ENCODE measurements around the gene LRRC56. TPM values are rescaled to one million over a fixed set of nuclear protein-coding genes. Genes with fewer than 3 reads are reported as not detected.

LRRC56 gene
- total RNA-seq, 2 donors from 2014 or later, result 1.9 to 9.1 TPM

GRCh38 chr11:538431-539051 is 1.2 kb downstream of the LRRC56 start:
- Histone ChIP-seq H3K36me3 (peaks cover 0 to under 1% of the 10 kb centered on the region in 2 donors), H3K9me3 (no peaks in the 10 kb centered on the region), H3K4me3 (no peak overlapping the region), H3K27me3 (replicated peaks; ENCODE audit: insufficient read depth) (no peaks in the 10 kb centered on the region), H3K4me1 (replicated peaks) (peaks cover 21% of the 10 kb centered on the region), H3K27ac (no peak overlapping the region)
- TF ChIP-seq, protein P1, sequence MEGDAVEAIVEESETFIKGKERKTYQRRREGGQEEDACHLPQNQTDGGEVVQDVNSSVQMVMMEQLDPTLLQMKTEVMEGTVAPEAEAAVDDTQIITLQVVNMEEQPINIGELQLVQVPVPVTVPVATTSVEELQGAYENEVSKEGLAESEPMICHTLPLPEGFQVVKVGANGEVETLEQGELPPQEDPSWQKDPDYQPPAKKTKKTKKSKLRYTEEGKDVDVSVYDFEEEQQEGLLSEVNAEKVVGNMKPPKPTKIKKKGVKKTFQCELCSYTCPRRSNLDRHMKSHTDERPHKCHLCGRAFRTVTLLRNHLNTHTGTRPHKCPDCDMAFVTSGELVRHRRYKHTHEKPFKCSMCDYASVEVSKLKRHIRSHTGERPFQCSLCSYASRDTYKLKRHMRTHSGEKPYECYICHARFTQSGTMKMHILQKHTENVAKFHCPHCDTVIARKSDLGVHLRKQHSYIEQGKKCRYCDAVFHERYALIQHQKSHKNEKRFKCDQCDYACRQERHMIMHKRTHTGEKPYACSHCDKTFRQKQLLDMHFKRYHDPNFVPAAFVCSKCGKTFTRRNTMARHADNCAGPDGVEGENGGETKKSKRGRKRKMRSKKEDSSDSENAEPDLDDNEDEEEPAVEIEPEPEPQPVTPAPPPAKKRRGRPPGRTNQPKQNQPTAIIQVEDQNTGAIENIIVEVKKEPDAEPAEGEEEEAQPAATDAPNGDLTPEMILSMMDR (IDR thresholded peaks at IDR 0.05), result no peak
- TF ChIP-seq POLR2A (IDR thresholded peaks at IDR 0.05), result no peak
- no peak for TF ChIP-seq POLR2AphosphoS5 (IDR thresholded peaks at IDR 0.05)
- no peak for DNase-seq (ENCODE audit: low spot score)
- intact Hi-C loops (cut with DNase I), result no loop called here
- 90% methylated on average over 20 of the region's 20 CpGs for WGBS

DNA sequence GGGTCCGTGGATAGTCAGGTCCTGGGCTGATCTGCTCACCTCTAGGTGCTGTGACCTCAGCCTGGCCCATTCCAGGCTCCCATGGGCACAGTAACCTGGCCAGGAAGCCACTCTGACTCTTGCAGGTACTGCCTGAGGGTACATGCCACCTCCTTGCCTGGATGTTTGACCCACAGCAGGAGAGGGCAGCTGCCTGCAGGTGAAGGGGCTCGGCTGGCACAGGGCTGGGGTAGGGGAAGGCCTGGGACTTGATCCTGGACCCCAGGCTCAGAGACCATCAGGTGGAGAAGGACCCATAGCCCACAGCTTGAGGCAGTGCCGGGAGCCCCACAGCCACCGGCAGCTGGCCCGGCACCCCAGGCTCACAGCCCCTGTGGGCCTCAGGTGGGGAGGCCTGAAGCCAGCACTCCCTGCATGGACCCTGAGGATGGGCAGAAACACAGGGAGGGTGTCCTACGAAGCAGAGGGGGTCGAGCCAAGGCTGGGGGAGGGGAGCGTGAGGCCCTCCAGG is 2.7 kb downstream of the LRRC56 start:
- no peak overlapping the region for H3K27ac ChIP-seq
- 91% methylated on average over 8 of the region's 8 CpGs for WGBS
- H3K4me3 ChIP-seq, result no peak overlapping the region
- H3K27me3 ChIP-seq (replicated peaks; ENCODE audit: insufficient read depth), result no peaks in the 10 kb centered on the region
- no peak for TF ChIP-seq POLR2A (IDR thresholded peaks at IDR 0.05)
- H3K9me3 ChIP-seq, result no peaks in the 10 kb centered on the region
- H3K36me3 ChIP-seq, result no peaks in the 10 kb centered on the region
- intact Hi-C loops (cut with DNase I), result no loop called here
- DNase-seq (ENCODE audit: low spot score), result no peak
- peaks cover 14% of the 10 kb centered on the region for H3K4me1 ChIP-seq (replicated peaks)

DNA sequence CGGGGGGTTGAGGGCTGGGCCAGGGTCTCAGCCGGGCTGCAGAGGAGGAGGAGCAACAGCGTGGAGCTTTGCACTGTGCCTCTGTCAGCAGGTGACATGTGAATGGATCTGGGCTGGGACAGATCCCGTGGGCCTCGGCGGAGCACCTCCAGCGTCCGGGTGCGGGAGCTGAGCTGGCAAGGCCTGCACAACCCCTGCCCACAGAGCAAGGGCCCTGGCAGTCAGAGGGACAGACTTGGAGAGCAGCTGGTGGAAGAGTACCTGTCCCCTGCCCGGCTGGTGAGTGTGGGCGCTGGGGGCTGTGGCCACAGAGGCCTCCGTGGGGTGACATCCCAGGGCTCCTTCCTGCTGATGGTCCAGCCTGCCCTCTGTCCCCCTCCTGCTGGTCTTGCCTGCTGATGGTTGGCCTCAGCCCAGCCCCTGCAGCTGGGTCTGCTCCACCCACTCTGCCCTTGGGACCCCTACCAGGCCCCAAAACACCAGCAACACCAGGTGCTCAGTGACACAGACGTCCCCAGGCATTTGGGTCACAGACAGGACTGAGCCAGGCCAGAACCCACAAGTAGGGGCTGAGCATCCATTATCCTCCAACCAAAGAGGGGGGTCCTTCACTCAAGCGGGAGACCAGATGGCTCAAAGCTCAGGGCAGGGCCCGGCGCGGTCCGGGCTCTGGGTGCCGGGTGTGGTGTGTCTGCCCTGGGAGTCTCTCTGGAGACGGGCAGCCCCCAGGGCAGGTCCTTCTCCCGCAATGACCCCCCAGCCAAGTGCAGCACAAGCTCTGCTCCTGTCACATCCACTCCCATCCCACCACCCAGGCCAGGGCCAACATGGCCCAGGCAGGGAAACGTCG is 3.5 kb downstream of the LRRC56 start:
- no peaks in the 10 kb centered on the region for H3K36me3 ChIP-seq
- H3K4me3 ChIP-seq, result no peak overlapping the region
- TF ChIP-seq, protein P1 (IDR thresholded peaks at IDR 0.05), result no peak
- no peak for TF ChIP-seq POLR2AphosphoS5 (IDR thresholded peaks at IDR 0.05)
- no peak for TF ChIP-seq POLR2A (IDR thresholded peaks at IDR 0.05)
- peaks cover 14% of the 10 kb centered on the region for H3K4me1 ChIP-seq (replicated peaks)
- DNase-seq (ENCODE audit: low spot score), result no peak
- H3K9me3 ChIP-seq, result no peaks in the 10 kb centered on the region
- intact Hi-C loops (cut with DNase I), result no loop called here
- WGBS, result 81% methylated on average over 15 of the region's 23 CpGs
- no peaks in the 10 kb centered on the region for H3K27me3 ChIP-seq (replicated peaks; ENCODE audit: insufficient read depth)
- H3K27ac ChIP-seq, result no peak overlapping the region

DNA sequence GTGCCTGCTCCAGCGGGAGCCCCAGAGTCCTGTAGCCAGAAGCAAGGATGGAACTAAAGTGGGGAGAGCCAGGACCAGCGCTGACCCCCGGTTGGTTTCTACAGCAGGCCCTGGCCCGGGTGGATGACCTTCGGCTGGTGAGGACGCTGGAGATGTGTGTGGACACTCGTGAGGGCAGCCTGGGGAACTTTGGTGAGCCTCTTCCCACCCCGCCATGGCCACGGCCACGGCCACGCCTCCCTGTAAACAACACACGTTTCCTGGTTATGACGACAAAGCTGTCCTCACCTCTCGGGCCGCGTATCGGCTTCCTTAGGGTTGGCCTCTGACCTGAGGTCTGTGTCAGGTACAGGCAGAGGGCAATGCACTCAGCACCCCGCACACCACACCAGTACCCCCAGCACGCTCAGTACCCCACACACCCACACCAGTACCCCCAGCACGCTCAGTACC is 4.1 kb downstream of the LRRC56 start:
- Histone ChIP-seq H3K4me3 (no peak overlapping the region), H3K4me1 (replicated peaks) (peaks cover 14% of the 10 kb centered on the region), H3K36me3 (no peaks in the 10 kb centered on the region), H3K27me3 (replicated peaks; ENCODE audit: insufficient read depth) (no peaks in the 10 kb centered on the region), H3K27ac (no peak overlapping the region), H3K9me3 (no peaks in the 10 kb centered on the region)
- DNase-seq (ENCODE audit: low spot score), result no peak
- 84% methylated on average over 7 of the region's 20 CpGs for WGBS
- TF ChIP-seq, protein P1 (IDR thresholded peaks at IDR 0.05), result no peak
- TF ChIP-seq POLR2AphosphoS5 (IDR thresholded peaks at IDR 0.05) (no peak), POLR2A (IDR thresholded peaks at IDR 0.05) (no peak)
- intact Hi-C loops (cut with DNase I), result no loop called here

- no peaks in the 10 kb centered on the region for H3K36me3 ChIP-seq
Observed at GRCh38 chr11:544817-545166, 7.5 kb downstream of the LRRC56 start.

More at GRCh38 chr11:544817-545166, 7.5 kb downstream of the LRRC56 start:
- H3K27ac ChIP-seq, result no peak overlapping the region
- 96% methylated on average over 5 of the region's 5 CpGs for WGBS
- H3K9me3 ChIP-seq, result no peaks in the 10 kb centered on the region
- no peak for DNase-seq (ENCODE audit: low spot score)
- no peaks in the 10 kb centered on the region for H3K27me3 ChIP-seq (replicated peaks; ENCODE audit: insufficient read depth)
- H3K4me3 ChIP-seq, result no peak overlapping the region
- TF ChIP-seq, protein P1 (IDR thresholded peaks at IDR 0.05), result no peak
- TF ChIP-seq POLR2A (IDR thresholded peaks at IDR 0.05) (no peak), POLR2AphosphoS5 (IDR thresholded peaks at IDR 0.05) (no peak)
- H3K4me1 ChIP-seq (replicated peaks), result no peaks in the 10 kb centered on the region
- intact Hi-C loops (cut with DNase I), result no loop called here
